Kidney epithelial cell (primary cell): ENCODE data around the gene RNASE11. TPM values are rescaled to one million over a fixed set of nuclear protein-coding genes. Genes with fewer than 3 reads are reported as not detected.

Source experiments
- DNase-seq: peaks from one replicate; pipeline ENCODE4 v3.0.0-alpha.2; 2010; ENCODE audit warnings: low read depth
- H3K27me3 ChIP-seq: 2 replicates; pipeline ENCODE4 v1.6.0; 2011; ENCODE audit warnings: low read length; ENCODE audit not compliant: control insufficient read depth, insufficient read depth
- H3K36me3 ChIP-seq: 2 replicates; pipeline ENCODE4 v1.5.1; 2011; ENCODE audit warnings: low read length; ENCODE audit not compliant: control insufficient read depth, insufficient read depth
- H3K4me3 ChIP-seq: 2 replicates; pipeline ENCODE4 v1.5.1; 2011; ENCODE audit warnings: low read depth, mild to moderate bottlenecking, control low read depth, low read length
- CTCF ChIP-seq: IDR thresholded peaks from 2 replicates; pipeline ENCODE4 v1.5.1; 2011; ENCODE audit warnings: mild to moderate bottlenecking, moderate library complexity, low read length, control low read depth, inconsistent platforms; ENCODE audit not compliant: insufficient read depth, poor library complexity, severe bottlenecking
- total RNA-seq: library from RNA; depleted of rRNA; stranded (reverse); fragments of >200 nt; gene quantifications from 2 replicates; pipeline ENCODE4 v1.2.3, GENCODE V29; 2015

RNASE11 gene
- total RNA-seq, 1 donor from 2014 or later = not detected

- no peak for TF ChIP-seq CTCF
- no peak for DNase-seq
- no peaks in the 10 kb centered on the region for H3K36me3 ChIP-seq
- H3K4me3 ChIP-seq = no peak overlapping the region
- no peaks in the 10 kb centered on the region for H3K27me3 ChIP-seq
Observed at GRCh38 chr14:20615996-20616395, 28.2 kb upstream of the RNASE11 start.

- Histone ChIP-seq H3K4me3 (peak overlapping the region; percentile 45), H3K36me3 (no peaks in the 10 kb centered on the region), H3K27me3 (no peaks in the 10 kb centered on the region)
- no peak for DNase-seq
- no peak for TF ChIP-seq CTCF
Observed at GRCh38 chr14:20614038-20614840, 26.4 kb upstream of the RNASE11 start.

GRCh38 chr14:20613094-20614037, 25.6 kb upstream of the RNASE11 start:
- DNase-seq = peak; percentile 88
- H3K4me3 ChIP-seq = peak overlapping the region; percentile 45
- TF ChIP-seq CTCF = peak; percentile 59
- no peaks in the 10 kb centered on the region for H3K27me3 ChIP-seq
- no peaks in the 10 kb centered on the region for H3K36me3 ChIP-seq

GRCh38 chr14:20612403-20612802, 24.6 kb upstream of the RNASE11 start:
- no peak for TF ChIP-seq CTCF
- DNase-seq = no peak
- H3K36me3 ChIP-seq = no peaks in the 10 kb centered on the region
- H3K27me3 ChIP-seq = no peaks in the 10 kb centered on the region
- no peak overlapping the region for H3K4me3 ChIP-seq

GRCh38 chr14:20611277-20611676, 23.5 kb upstream of the RNASE11 start:
- DNase-seq = no peak
- Histone ChIP-seq H3K36me3 (no peaks in the 10 kb centered on the region), H3K4me3 (no peak overlapping the region), H3K27me3 (no peaks in the 10 kb centered on the region)
- no peak for TF ChIP-seq CTCF
